H9 (cell line): ENCODE results near the gene FAM53B. TPM values are rescaled to one million over a fixed set of nuclear protein-coding genes. Genes with fewer than 3 reads are reported as not detected.

Experiments used
- DNase-seq: peaks from one replicate; pipeline ENCODE4 v3.0.0-alpha.2; 2017
- H2AFZ ChIP-seq: one replicate; pipeline ENCODE4 v1.6.1; 2013; ENCODE audit warnings: mild to moderate bottlenecking, low read length, control low read depth, moderate library complexity
- H2AK5ac ChIP-seq: 2 replicates; pipeline ENCODE4 v1.6.1; 2013; ENCODE audit warnings: low read length, control low read depth, mixed read lengths; ENCODE audit not compliant: insufficient read length
- H2BK120ac ChIP-seq: one replicate; pipeline ENCODE4 v1.6.1; 2013; ENCODE audit warnings: low read depth, mild to moderate bottlenecking, low read length, control low read depth, inconsistent platforms; ENCODE audit not compliant: poor library complexity, severe bottlenecking
- H2BK12ac ChIP-seq: 2 replicates; pipeline ENCODE4 v1.6.1; 2013; ENCODE audit warnings: low read length, control low read depth, mixed read lengths, low read depth; ENCODE audit not compliant: insufficient read length
- H2BK15ac ChIP-seq: 2 replicates; pipeline ENCODE4 v1.6.1; 2013; ENCODE audit warnings: low read depth, low read length, control low read depth
- H2BK20ac ChIP-seq: one replicate; pipeline ENCODE4 v1.6.1; 2013; ENCODE audit warnings: low read depth, mild to moderate bottlenecking, low read length, control low read depth, inconsistent platforms; ENCODE audit not compliant: poor library complexity, severe bottlenecking
- H2BK5ac ChIP-seq: 2 replicates; pipeline ENCODE4 v1.6.1; 2013; ENCODE audit warnings: low read length, control low read depth, mixed read lengths; ENCODE audit not compliant: insufficient read length
- H3K14ac ChIP-seq: 2 replicates; pipeline ENCODE4 v1.6.1; 2013; ENCODE audit warnings: low read length, control low read depth; ENCODE audit not compliant: insufficient read depth
- H3K18ac ChIP-seq: 2 replicates; pipeline ENCODE4 v1.6.1; 2013; ENCODE audit warnings: low read depth, mild to moderate bottlenecking, mixed read lengths, low read length, control low read depth; ENCODE audit not compliant: insufficient read length
- H3K23ac ChIP-seq: 2 replicates; pipeline ENCODE4 v1.6.1; 2013; ENCODE audit warnings: low read length, control low read depth, mixed read lengths, low read depth; ENCODE audit not compliant: insufficient read length
- H3K23me2 ChIP-seq: 2 replicates; pipeline ENCODE4 v1.6.1; 2013; ENCODE audit warnings: low read depth, mild to moderate bottlenecking, mixed read lengths, low read length, control low read depth; ENCODE audit not compliant: insufficient read length, poor library complexity, severe bottlenecking
- H3K27ac ChIP-seq: 2 replicates; pipeline ENCODE4 v1.5.1; 2013; ENCODE audit warnings: low read length, control low read depth, mixed read lengths, low read depth; ENCODE audit not compliant: insufficient read length
- H3K27me3 ChIP-seq: 2 replicates; pipeline ENCODE4 v1.6.1; 2013; ENCODE audit warnings: low read length, control low read depth, inconsistent platforms; ENCODE audit not compliant: insufficient read depth
- H3K4ac ChIP-seq: 2 replicates; pipeline ENCODE4 v1.6.1; 2013; ENCODE audit warnings: low read depth, mild to moderate bottlenecking, control low read depth, inconsistent platforms, low read length, moderate library complexity
- H3K4me1 ChIP-seq: 2 replicates; pipeline ENCODE4 v1.6.1; 2013; ENCODE audit warnings: low read length, control low read depth, inconsistent platforms; ENCODE audit not compliant: insufficient read depth
- H3K4me2 ChIP-seq: 2 replicates; pipeline ENCODE4 v1.6.1; 2013; ENCODE audit warnings: low read length, control low read depth, mixed read lengths; ENCODE audit not compliant: insufficient read length, insufficient read depth
- H3K56ac ChIP-seq: 2 replicates; pipeline ENCODE4 v1.6.1; 2013; ENCODE audit warnings: low read depth, mild to moderate bottlenecking, mixed read lengths, low read length, control low read depth; ENCODE audit not compliant: insufficient read length
- H3K79me1 ChIP-seq: 2 replicates; pipeline ENCODE4 v1.6.1; 2013; ENCODE audit warnings: low read depth, mild to moderate bottlenecking, moderate library complexity, low read length, control low read depth, inconsistent platforms; ENCODE audit not compliant: insufficient read depth, poor library complexity, severe bottlenecking
- H3K79me2 ChIP-seq: 2 replicates; pipeline ENCODE4 v1.6.1; 2013; ENCODE audit warnings: low read length, control low read depth, inconsistent platforms; ENCODE audit not compliant: insufficient read depth
- H3K9ac ChIP-seq: 2 replicates; pipeline ENCODE4 v1.6.1; 2013; ENCODE audit warnings: low read length, control low read depth, mixed read lengths; ENCODE audit not compliant: insufficient read length; ENCODE audit errors: extremely low read depth
- H3K9me3 ChIP-seq: one replicate; pipeline ENCODE4 v1.6.1; 2013; ENCODE audit warnings: low read depth, low read length, inconsistent platforms; ENCODE audit not compliant: control insufficient read depth
- H3T11ph ChIP-seq: one replicate; pipeline ENCODE4 v1.6.1; 2013; ENCODE audit warnings: mild to moderate bottlenecking, low read length, control low read depth, inconsistent platforms
- H4K20me1 ChIP-seq: one replicate; pipeline ENCODE4 v1.6.1; 2013; ENCODE audit not compliant: control insufficient read depth, insufficient read length, insufficient read depth
- H4K5ac ChIP-seq: 2 replicates; pipeline ENCODE4 v1.6.1; 2013; ENCODE audit warnings: low read depth, mild to moderate bottlenecking, mixed read lengths, low read length, control low read depth; ENCODE audit not compliant: insufficient read length
- H4K8ac ChIP-seq: replicated peaks from 2 replicates; pipeline ENCODE4 v1.6.1; 2013; ENCODE audit warnings: low read length, control low read depth, mixed read lengths, low read depth; ENCODE audit not compliant: insufficient read length
- H4K91ac ChIP-seq: 2 replicates; pipeline ENCODE4 v1.6.1; 2013; ENCODE audit warnings: low read depth, mild to moderate bottlenecking, moderate library complexity, mixed read lengths, low read length, control low read depth; ENCODE audit not compliant: insufficient read length
- H3K27ac Mint-ChIP-seq, 3 experiments: 2 replicates in 2 of 3; 3 replicates in 1 of 3; pipeline ENCODE4 v1.8.0; 2020 to 2021; ENCODE audit warnings: mixed read lengths in 3 of 3, mild to moderate bottlenecking in 1 of 3, moderate library complexity in 1 of 3
- H3K27me3 Mint-ChIP-seq: 2 replicates; pipeline ENCODE4 v1.8.0; 2021; ENCODE audit warnings: low read depth, mild to moderate bottlenecking, moderate library complexity, mixed read lengths
- H3K36me3 Mint-ChIP-seq, 3 experiments: 2 replicates in 2 of 3; 3 replicates in 1 of 3; pipeline ENCODE4 v1.8.0; 2020 to 2021; ENCODE audit warnings: low read depth in 3 of 3, mixed read lengths in 3 of 3; ENCODE audit not compliant: insufficient read depth in 1 of 3
- H3K4me1 Mint-ChIP-seq, 2 experiments: 2 replicates each; pipeline ENCODE4 v1.8.0; 2020; ENCODE audit warnings: mixed read lengths in 2 of 2
- H3K4me3 Mint-ChIP-seq, 2 experiments: 2 replicates in 1 of 2; 3 replicates in 1 of 2; pipeline ENCODE4 v1.8.0; 2020 to 2021; ENCODE audit warnings: mild to moderate bottlenecking in 2 of 2, mixed read lengths in 2 of 2, moderate library complexity in 1 of 2
- H3K9me3 Mint-ChIP-seq, 2 experiments: 2 replicates in 1 of 2; 3 replicates in 1 of 2; pipeline ENCODE4 v1.8.0; 2020; ENCODE audit warnings: mild to moderate bottlenecking in 2 of 2, mixed read lengths in 2 of 2, moderate library complexity in 1 of 2
- CTCF ChIP-seq: fragments of 200-600 bp; sonication (generic); conservative IDR thresholded peaks from 3 replicates; pipeline ENCODE4 v1.8.0; 2021; ENCODE audit warnings: antibody characterized with exemption, mild to moderate bottlenecking
- WGBS: extraction: QIAGEN DNeasy Blood & Tissue Kit; methylation state at CpG from one replicate; pipeline ENCODE4 v1.1.7; 2013; ENCODE audit warnings: missing lambda C conversion rate, low lambda C conversion rate, mixed read lengths; ENCODE audit not compliant: insufficient read length; ENCODE audit errors: extremely low coverage; 5-methylcytosine and 5-hydroxymethylcytosine counted together
- total RNA-seq: library from RNA; stranded (reverse); gene quantifications from 2 replicates; pipeline ENCODE4 v1.2.1, GENCODE V29; 2021

The FAM53B gene
- total RNA-seq, 1 experiment from 2014 or later, result 11.5 TPM

- Histone ChIP-seq H4K5ac (no peak overlapping the region), H3K27me3 (no peaks in the 10 kb centered on the region), H3K56ac (no peak overlapping the region), H4K8ac (no peak overlapping the region), H2BK5ac (no peak overlapping the region), H3K9me3 (no peaks in the 10 kb centered on the region), H2BK15ac (no peak overlapping the region), H3K4me1 (no peaks in the 10 kb centered on the region), H4K20me1 (no peaks in the 10 kb centered on the region), H2AFZ (no peak overlapping the region), H3K9ac (no peak overlapping the region), H3K14ac (peak overlapping the region; percentile 1; the same call in 1 of the 2 replicates), H2BK120ac (no peak overlapping the region), H3K18ac (no peak overlapping the region), H2AK5ac (no peak overlapping the region), H2BK20ac (no peak overlapping the region), H3K23ac (no peak overlapping the region), H3K79me1 (no peaks in the 10 kb centered on the region), H3K79me2 (no peaks in the 10 kb centered on the region), H4K91ac (no peak overlapping the region), H3K27ac (no peak overlapping the region), H3T11ph (no peak overlapping the region), H3K4me2 (no peak overlapping the region), H2BK12ac (no peak overlapping the region), H3K23me2 (no peaks in the 10 kb centered on the region), H3K4ac (no peak overlapping the region)
- peaks cover 5 to 18% of the 10 kb centered on the region in 2 experiments for H3K4me1 Mint-ChIP-seq
- peak overlapping the region in 2 of 3 experiments; percentile 24 to 97; a peak in 4 of 7 replicates for H3K27ac Mint-ChIP-seq
- no peak for DNase-seq
- no peak for TF ChIP-seq CTCF
- no peaks in the 10 kb centered on the region for H3K9me3 Mint-ChIP-seq
- no peaks in the 10 kb centered on the region for H3K27me3 Mint-ChIP-seq
- no CpG with 5 or more reads among the region's 13 CpGs for WGBS
- peaks cover 2 to 16% (median 5%) of the 10 kb centered on the region in 3 experiments; a peak in 5 of 7 replicates for H3K36me3 Mint-ChIP-seq
- H3K4me3 Mint-ChIP-seq, result no peak overlapping the region
These were observed 46.2 kb downstream of the FAM53B start for GRCh38 chr10:124697837-124698544.
